ENCODE data around the gene SMTN. TPM values are rescaled to one million over a fixed set of nuclear protein-coding genes. Genes with fewer than 3 reads are reported as not detected.

SMTN gene
- polyA plus RNA-seq, 1 experiment, result 45.7 TPM

DNA sequence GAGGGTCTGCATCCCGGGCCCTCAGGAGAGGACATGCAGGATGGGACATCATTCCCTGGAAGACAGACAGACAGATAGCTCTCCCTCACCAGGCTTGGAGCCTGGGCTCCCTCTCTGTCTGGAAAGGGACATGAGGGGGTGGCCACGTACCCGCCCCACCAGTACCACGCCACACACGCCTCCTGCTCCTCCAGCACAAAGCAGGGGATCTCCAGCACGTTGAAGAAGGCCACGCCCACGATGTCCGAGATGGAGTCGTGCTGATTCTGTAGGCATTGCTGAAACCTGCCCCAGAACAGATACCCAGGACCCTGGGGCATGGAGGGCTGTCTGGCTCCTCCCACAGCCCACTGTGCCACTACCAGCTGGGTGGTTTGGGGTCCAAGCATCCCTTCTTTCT, 57.0 kb downstream of the SMTN start:
- ChIA-PET POLR2A (no interaction called here), CTCF (interaction anchor here (1.1 kb wide), 1 partner anchor 10 kb away, joined by 3 read pairs; no protein-coding TSS in a partner anchor)
- DNase-seq (ENCODE audit: low read depth), result no peak
- TF ChIP-seq, protein P1, sequence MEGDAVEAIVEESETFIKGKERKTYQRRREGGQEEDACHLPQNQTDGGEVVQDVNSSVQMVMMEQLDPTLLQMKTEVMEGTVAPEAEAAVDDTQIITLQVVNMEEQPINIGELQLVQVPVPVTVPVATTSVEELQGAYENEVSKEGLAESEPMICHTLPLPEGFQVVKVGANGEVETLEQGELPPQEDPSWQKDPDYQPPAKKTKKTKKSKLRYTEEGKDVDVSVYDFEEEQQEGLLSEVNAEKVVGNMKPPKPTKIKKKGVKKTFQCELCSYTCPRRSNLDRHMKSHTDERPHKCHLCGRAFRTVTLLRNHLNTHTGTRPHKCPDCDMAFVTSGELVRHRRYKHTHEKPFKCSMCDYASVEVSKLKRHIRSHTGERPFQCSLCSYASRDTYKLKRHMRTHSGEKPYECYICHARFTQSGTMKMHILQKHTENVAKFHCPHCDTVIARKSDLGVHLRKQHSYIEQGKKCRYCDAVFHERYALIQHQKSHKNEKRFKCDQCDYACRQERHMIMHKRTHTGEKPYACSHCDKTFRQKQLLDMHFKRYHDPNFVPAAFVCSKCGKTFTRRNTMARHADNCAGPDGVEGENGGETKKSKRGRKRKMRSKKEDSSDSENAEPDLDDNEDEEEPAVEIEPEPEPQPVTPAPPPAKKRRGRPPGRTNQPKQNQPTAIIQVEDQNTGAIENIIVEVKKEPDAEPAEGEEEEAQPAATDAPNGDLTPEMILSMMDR (IDR thresholded peaks at IDR 0.05; ENCODE audit: insufficient read depth, low read depth, low read length), result no peak
- H3K36me3 ChIP-seq (ENCODE audit: control insufficient read depth, insufficient read depth, low read length), result no peaks in the 10 kb centered on the region
- H3K4me3 ChIP-seq (ENCODE audit: low read depth, low read length), result no peak overlapping the region
- peaks cover 11% of the 10 kb centered on the region for H3K27me3 ChIP-seq (ENCODE audit: control insufficient read depth, insufficient read depth, low read length)

DNA sequence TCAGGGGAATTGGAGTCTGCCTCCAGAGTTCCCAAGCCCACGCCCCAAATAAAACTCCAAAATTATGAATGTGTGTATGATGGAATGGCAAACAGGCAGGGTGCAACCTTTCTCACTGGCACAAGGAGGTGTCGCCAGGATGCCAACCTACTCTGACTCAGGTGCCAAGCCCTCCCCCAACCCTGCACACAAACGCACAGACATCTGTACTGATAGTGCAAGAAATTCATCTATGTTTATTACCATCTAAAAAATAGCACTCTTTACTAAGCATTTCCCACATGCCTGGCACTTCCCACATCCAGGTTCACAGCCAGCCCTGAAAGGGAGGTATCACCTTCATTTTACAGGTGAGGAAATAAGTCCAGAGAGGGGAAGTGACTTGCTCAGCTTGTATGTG, 57.9 kb downstream of the SMTN start:
- CTCF ChIA-PET, result interaction anchor here (1.1 to 1.6 kb wide), 2 partner anchors 9 to 32 kb away, joined by 3 to 6 read pairs; partner anchors contain the start of gene SELENOM

DNA sequence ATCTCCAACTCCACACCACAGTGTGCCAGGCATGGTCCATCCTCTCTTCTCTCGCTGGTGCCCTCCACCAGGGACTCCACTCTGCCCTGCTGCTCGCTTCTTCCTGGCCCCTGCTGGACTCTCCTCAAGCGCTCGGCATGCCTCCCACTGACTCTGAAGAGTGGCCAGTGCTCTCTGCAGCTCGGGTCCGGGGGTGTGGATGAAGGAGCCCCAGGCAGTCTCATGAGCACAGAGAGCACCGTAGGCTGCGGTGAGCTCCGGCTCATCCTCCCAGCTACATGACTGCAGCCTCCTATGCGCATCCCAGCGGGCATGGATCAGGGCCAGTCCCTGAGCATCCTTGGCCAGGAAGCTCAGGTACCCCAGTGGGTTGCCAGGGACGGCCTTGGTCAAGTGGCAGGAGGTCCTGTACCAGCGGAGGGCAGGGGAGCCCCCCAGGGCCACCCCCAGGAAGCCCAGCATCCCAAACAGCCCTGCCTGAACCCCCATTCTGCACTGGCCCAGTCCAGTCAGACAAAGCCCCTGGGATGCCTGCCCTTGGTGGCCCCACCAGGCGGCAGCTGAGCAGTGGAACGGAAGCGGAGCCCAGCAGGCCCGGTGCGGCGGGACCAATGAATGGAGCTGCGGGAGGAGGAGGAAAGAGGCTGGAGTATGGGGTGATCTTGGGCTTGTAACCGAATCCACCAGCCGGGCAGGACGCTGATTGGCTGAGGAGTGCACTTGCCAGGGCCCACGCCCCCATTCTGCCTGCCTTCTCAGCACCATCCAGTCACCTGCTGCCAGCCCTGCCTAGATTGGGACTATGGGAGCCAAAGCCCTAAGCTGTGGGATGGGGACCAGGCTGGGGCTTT, 59.0 kb downstream of the SMTN start, which contains the start of gene PLA2G3:
TSS of gene PLA2G3 (minus strand) at position 643 of the 851 bp plus-strand sequence. CDS start at position 489, 154 bp downstream.
- TF ChIP-seq, protein P1 (IDR thresholded peaks at IDR 0.05; ENCODE audit: insufficient read depth, low read depth, low read length), result peak; percentile 29
- ChIA-PET CTCF (interaction anchor here (0.9 to 1.6 kb wide), 5 partner anchors 9 to 91 kb away, joined by 3 to 8 read pairs (median 4); partner anchors contain the start of gene SELENOM), POLR2A (interaction anchor here (0.7 kb wide), 1 partner anchor 32 kb away, joined by 4 read pairs; the partner anchor contains the start of gene SELENOM)
- Histone ChIP-seq H3K4me3 (ENCODE audit: low read depth, low read length) (no peak within 1 kb of the TSS), H3K27me3 (ENCODE audit: control insufficient read depth, insufficient read depth, low read length) (peaks cover 11% of the 10 kb centered on the region), H3K36me3 (ENCODE audit: control insufficient read depth, insufficient read depth, low read length) (no peaks in the 10 kb centered on the region)
- DNase-seq (ENCODE audit: low read depth), result no peak

More for the DNA sequence above, 57.9 kb downstream of the SMTN start:
- H3K4me3 ChIP-seq (ENCODE audit: low read depth, low read length), result no peak overlapping the region
- TF ChIP-seq, protein P1 (IDR thresholded peaks at IDR 0.05; ENCODE audit: insufficient read depth, low read depth, low read length), result no peak
- H3K36me3 ChIP-seq (ENCODE audit: control insufficient read depth, insufficient read depth, low read length), result no peaks in the 10 kb centered on the region
- no peak for DNase-seq (ENCODE audit: low read depth)
- peaks cover 11% of the 10 kb centered on the region for H3K27me3 ChIP-seq (ENCODE audit: control insufficient read depth, insufficient read depth, low read length)
- POLR2A ChIA-PET, result no interaction called here

DNA sequence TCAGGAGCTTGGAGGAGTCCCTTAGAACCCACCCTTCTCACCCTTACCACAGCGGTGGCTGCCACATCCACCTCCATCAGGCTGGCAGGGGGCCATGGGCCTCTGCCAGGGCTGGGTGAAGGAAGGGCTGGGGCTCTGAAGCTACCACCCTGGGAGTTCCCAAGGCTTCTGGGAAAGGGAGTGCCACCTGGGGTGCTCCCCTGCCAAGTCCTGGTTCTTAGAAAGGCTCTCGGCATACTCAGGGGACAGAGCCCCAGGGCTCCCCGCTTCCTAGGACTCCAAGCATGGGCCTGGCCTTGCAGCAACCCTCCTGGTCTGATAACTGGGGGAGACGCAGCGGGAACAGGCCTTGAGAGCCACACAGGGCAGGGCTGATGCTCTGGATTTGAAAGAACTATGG, 59.6 kb downstream of the SMTN start:
- ChIA-PET CTCF (interaction anchor here (0.9 to 1.6 kb wide), 4 partner anchors 8 to 34 kb away, joined by 3 to 8 read pairs (median 5); partner anchors contain the start of gene SELENOM), POLR2A (interaction anchor here (0.7 kb wide), 1 partner anchor 33 kb away, joined by 4 read pairs; the partner anchor contains the start of gene SELENOM)
- Histone ChIP-seq H3K27me3 (ENCODE audit: control insufficient read depth, insufficient read depth, low read length) (peaks cover 11% of the 10 kb centered on the region), H3K36me3 (ENCODE audit: control insufficient read depth, insufficient read depth, low read length) (no peaks in the 10 kb centered on the region), H3K4me3 (ENCODE audit: low read depth, low read length) (no peak overlapping the region)
- DNase-seq (ENCODE audit: low read depth), result no peak
- TF ChIP-seq, protein P1 (IDR thresholded peaks at IDR 0.05; ENCODE audit: insufficient read depth, low read depth, low read length), result no peak

DNA sequence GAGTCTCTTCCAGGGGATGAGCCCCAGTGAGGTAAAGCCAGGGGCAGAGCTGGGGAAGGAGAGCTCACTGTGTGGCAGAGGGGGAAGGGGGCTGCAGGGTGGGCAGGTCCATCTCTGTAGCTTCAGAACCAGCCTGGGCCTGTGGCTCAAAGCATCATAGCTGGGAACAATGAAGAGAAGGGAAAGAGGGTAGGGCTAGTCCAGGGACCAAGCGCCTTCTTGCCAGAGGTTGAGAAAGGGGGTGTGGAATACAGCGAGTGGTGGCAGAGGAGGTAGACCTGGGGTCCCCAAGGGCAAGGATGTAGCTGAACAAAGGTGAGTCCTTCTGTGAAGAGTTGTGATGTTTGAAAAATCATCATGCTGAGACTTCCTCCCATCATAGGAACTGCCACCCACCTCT, 60.4 kb downstream of the SMTN start:
- CTCF ChIA-PET, result interaction anchor here (0.8 to 1.6 kb wide), 3 partner anchors 10 to 89 kb away, joined by 3 to 5 read pairs (median 3); no protein-coding TSS in a partner anchor
- POLR2A ChIA-PET, result no interaction called here
- TF ChIP-seq, protein P1 (IDR thresholded peaks at IDR 0.05; ENCODE audit: insufficient read depth, low read depth, low read length), result no peak

More for the DNA sequence above, 60.4 kb downstream of the SMTN start:
- no peaks in the 10 kb centered on the region for H3K36me3 ChIP-seq (ENCODE audit: control insufficient read depth, insufficient read depth, low read length)
- peaks cover 11% of the 10 kb centered on the region for H3K27me3 ChIP-seq (ENCODE audit: control insufficient read depth, insufficient read depth, low read length)
- DNase-seq (ENCODE audit: low read depth), result no peak
- no peak overlapping the region for H3K4me3 ChIP-seq (ENCODE audit: low read depth, low read length)

All from BJ (cell line).